Ramos (cell line): ENCODE results near the gene ARGFX.
"Not testable (repeated sequence)": the region's sequence is repeated elsewhere in the genome, so short reads cannot be mapped to it uniquely, and the experiment has no call there.

Experiments
- in situ Hi-C: fragments of 300-500 bp; cut with MboI; formaldehyde crosslinking; loops from one replicate; pipeline ENCODE4 v1.14.3; 2022; ENCODE audit warnings: low sequenced_read_pairs; ENCODE audit not compliant: unreplicated experiment

ARGFX gene

DNA sequence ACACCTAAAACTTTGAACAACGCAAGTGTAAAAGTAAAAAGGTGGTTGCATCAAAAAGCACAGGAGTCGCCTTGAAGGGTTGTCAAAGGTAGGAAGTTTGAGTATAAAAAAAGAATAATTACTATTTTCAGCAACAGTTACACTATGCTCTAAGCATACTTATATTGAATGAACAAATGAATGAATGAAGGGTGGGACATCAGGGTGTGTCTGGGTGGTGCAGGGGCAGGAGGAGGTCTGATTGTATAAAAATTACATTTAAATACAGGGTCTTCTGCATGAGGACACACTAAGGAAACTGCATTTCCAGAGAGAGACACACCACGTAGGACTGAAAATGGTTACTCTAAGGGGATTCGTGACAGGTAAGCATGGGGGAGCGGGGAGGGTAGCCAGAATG lies at the start of gene ARGFX:
Gene ARGFX, plus strand, starts transcription at position 301 of the 400 bp plus-strand sequence. CDS start 2,765 bp downstream, outside the sequence.
- in situ Hi-C loops: loop anchor here (25.0 kb wide), 2 partner anchors 545 to 1120 kb away; partner anchors contain the start of gene PARP14

DNA sequence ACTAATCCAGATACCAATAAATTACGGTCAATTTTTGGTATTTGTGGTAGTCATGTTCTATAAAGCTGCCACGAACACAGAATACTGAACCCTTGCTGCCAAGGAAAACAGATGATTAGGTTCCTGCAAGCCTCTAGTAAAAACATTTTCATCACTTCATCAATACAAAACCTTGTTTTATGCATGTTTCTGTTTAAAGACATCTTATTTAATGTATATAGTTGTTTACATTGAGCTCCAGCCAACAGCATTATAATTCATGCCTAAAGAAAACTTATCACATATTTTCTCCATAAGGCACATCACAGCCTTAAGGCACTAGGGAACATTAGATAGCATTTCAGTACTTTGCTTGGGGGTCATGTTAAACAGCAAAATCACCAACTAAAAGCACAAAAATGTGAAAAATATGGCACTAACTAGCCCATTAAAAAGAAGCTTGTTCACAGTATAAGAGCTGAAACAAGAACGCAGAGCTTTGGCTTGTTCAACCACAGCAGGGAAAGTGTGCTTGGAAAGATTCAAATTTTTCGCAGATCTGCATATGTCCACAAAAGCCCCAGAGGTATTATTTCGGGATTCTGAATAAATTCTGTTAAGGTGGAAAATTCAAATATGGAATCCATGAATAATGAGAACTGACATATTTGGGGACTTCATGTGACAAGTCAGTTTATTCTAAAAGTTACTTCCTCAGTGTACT lies 49.6 kb upstream of the ARGFX start:
- in situ Hi-C loops: no loop called here

DNA sequence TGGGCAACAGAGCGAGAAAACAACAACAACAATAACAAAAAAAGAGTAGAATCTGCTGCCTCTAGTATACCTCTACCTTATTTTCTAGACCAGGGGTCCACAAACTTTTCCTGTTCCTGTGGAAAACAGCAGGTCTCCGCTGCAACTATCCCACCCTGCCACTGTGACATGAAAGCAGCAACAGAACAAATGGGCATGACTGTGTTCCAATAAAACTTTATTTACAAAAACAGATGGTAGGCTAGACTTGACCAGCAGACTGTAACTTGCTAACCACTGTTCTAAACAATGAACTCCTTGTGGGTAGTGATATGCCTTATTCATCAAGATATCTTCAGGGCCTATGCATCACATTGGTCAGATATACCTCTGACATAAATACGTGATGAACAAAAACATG lies 47.2 kb upstream of the ARGFX start:
- in situ Hi-C loops: no loop called here

DNA sequence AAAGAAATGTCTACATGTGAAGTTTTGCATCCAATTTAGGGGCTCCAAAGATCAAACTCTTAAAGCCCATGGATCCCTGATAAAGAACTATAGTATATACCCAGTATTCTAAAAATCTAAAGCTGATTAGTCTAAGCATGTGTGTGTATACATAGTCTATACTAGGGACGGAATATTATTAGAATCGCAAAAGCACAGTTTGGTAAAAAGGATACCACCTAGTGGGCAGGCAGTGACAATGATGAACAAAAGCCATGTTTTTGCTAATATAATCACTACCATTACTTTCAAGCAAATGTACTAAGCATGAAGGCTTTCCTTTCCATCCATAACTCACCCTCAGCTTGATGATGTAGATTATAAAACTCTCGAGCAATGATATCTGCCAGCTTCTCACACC lies 38.4 kb upstream of the ARGFX start:
- in situ Hi-C loops: no loop called here

DNA sequence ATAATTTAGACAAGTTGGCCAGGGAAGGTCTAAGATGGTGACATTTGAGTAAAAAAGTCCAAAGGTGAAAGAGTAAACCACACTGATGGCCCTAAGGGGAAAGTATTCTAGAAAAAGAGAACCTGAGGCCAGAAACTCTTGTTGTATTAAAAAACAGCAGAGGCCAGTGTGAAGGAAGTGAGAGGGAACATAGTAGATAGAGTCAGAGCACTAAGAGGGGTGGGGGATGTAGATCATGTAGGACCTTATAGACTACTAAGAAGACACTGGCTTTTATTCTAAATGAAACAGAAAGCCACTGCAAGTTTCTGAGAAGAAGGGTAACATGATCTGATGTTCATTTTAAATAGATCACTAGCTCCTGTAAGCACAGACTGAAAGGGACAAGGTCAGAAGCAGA lies 36.5 kb upstream of the ARGFX start:
- in situ Hi-C loops: no loop called here

DNA sequence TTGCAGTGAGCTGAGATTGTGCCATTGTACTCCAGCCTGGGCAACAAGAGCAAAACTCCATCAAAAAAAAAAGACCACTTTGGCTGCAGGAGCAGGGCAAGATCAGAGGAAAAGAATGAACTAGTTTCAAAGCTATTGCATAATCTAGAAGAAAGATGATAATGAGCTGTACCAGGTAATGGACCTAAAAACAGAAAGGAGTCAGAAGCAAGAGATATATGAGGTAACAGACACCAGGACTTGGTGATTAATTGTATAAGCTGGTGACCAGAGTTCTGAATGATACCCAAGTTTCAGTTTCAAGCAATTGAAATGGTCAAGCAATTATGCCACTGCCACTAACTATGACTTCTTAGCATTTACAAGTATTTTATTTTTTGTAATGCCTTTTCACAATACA lies 24.8 kb upstream of the ARGFX start:
- in situ Hi-C loops: loop anchor here (10.0 kb wide), 1 partner anchor 452 kb away; no protein-coding TSS in a partner anchor

DNA sequence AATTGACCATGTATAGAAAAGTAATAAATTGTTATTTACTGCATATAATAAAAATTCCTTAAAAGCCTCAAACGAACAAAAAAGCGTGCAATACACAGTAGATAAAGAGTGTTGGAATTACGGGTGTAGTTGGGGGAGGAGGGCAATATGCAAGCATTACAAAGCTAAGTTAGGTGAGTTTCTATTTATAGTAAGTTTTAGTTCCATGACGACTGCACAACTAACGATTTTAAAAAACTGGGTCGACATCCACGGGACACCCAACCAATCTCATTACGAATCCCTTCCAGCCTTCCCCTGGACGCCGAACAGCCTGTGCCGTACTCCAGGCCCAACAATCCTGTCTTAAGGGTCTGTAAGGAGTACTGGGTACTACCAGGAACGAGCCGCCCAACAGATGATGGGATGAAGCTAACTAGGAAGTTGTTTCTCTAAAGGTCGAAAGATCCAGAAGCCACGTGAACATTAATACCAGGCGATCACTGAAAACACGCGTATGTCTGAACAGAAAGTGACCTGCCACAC lies 22.6 kb upstream of the ARGFX start:
- in situ Hi-C loops: loop anchor here (5.0 to 10.0 kb wide), 2 partner anchors 450 to 712 kb away; no protein-coding TSS in a partner anchor

DNA sequence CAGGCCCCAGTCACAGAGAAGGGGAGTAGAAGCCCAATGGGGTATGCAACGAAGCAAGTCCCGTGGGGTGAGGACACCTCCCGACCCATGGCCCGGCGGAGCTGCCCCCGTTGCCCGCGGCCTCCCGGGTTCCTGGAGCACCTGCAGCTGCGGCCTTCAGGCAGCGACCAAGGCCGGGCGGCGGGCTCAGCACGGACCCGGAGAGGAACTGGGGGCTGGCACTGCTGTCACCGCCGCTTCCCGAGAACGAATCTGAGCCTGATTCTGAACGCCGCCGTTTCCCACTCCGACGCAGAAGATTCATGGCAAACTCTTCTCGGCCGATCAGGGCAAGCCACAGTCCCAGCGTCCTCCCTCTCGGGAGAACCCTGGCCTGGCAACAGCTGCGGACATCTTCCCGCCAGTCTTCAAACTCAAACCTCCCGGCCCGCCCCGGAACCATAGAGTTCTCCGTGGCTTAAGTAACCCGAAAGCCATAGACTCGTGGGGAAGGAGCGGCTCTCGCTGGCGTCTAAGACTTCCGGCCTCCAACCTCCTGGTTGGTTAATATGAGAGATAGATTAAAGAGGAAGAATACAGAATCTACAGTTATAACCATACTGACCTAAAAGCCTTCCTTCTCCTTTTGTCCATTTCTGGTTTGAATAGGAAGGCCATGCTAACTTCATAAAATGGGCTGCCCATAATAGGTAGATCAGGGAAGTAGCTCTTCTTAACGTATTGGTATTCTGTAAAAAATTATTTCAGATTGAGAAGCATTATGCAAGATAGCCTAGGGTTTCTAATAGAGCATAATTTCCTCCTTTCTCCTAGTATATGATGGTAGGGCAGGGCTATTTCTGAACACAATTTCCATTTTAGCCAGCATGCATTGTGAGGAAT lies 21.9 kb upstream of the ARGFX start, which contains the start of gene POLQ:
Gene POLQ, minus strand, starts transcription at position 415 of the 882 bp plus-strand sequence. Its CDS starts 111 bp downstream, at position 304.
- in situ Hi-C loops: loop anchor here (5.0 to 10.0 kb wide), 2 partner anchors 449 to 711 kb away; no protein-coding TSS in a partner anchor

DNA sequence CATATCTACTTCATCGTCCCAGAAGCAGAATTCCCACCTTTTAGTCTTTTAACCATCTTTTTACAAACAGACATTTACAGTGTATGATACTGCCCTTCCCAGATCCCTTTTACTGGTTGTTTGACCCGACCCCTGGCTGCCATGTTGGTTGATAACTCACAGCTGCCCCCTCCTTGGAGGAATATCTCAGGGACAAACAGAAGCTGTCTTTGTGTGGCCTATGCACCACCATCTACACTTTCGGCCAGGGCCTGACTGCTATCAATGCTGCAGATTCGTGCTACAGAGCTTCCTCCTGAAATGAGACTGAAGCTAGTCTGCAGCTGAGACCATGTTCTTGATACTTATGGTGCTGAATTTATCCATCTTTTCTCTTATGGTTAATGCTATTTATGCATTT lies 15.4 kb upstream of the ARGFX start:
- in situ Hi-C loops: loop anchor here (25.0 kb wide), 2 partner anchors 560 to 1135 kb away; partner anchors contain the start of gene PARP14

DNA sequence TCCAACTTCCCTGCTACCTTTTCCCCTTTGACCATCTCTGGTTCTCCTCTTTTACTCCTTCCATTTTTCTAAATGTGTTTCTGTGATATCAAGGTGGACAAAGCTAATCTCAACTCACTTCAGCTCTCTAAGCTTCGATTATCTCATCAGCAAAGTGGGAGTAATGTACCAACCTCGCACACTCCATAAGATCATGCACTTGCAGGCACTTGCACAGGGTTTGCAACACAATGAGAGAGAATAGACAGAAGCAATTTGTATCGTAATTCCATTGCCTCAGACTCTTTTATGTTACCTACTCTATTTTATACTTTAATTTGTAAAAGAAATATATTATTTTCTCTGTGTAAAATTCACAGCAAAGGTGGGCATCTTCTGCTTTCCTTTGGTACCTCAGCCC lies 15.0 kb upstream of the ARGFX start:
- in situ Hi-C loops: loop anchor here (25.0 kb wide), 2 partner anchors 560 to 1135 kb away; partner anchors contain the start of gene PARP14

DNA sequence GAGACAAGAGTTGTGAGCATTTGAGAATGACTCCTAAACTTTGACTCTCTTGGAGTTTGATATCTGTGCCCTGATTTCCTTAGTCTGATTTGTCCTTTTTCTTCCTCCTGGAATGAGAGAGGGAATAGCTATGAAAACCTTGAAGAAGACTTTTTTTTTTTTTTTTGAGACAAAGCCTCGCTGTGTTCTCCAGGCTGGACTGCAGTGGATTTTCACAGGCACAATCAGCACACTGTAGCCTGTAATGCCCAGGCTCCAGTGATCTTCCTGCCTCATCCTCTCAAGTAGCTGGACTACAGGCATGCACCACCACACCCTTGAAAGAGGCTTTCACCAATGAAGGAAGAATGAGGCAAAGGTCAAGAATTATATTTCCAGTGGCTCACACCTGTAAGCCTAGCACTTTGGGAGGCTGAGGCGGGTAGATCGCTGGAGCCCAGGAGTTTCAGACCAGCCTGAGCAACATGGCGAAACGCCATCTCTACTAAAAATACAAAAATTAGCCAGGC lies 10.3 kb upstream of the ARGFX start:
- in situ Hi-C loops: loop anchor here (25.0 kb wide), 2 partner anchors 555 to 1130 kb away; partner anchors contain the start of gene PARP14

DNA sequence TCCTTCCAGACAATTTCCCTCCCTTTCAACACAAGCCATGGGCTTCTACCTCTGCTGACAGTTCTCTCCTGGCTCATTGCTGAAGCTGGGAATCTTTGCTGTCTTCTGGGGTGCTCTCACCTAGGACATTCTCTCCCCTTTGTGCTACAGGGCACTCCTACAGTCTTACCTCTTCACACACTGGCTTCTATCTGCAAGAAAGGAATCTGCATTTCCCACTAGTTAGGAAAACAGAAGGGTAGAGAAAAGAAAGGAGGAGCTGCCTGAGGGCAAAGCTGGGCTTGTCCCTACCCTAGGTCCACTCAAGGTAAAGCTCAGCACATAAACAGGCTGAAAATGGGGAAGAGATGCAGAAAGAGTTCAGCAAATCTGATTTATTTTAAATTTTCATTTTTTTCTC lies 5.6 kb upstream of the ARGFX start:
- in situ Hi-C loops: loop anchor here (25.0 kb wide), 2 partner anchors 550 to 1125 kb away; partner anchors contain the start of gene PARP14

DNA sequence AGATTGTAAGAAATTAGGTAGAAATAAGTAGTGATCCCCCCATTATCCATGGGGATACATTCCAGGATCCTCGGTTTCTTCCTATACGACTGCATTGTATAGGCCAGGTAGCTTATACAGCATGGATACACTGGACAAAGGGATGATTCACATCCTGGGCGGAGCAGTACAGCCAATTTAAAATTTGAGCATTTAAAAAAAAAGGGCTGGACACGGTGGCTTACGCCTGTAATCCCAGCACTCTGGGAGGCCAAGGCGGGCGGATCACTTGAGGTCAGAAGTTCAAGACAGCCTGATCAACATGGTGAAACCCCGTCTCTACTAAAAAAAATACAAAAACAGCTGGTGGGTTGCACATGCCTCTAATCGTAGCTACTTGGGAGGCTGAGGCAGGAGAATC lies 976 bp upstream of the ARGFX start:
- in situ Hi-C loops: loop anchor here (25.0 kb wide), 2 partner anchors 546 to 1121 kb away; partner anchors contain the start of gene PARP14

DNA sequence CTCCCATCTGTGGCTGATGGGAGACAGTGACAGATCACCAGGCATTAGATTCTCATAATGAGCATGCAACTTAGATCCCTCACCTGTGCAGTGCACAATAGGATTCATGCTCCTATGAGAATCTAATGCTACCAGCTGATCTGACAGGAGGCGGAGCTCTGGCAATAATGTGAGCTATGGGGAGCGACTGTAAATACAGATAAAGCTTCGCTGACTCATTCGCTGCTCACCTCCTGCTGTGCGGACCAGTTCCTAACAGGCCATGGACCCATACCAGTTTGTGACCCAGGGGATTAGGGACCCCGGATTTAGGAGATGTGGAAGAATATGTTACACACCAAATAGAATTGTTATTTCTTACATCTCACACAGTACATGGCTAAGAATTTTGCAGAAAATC lies 6.7 kb downstream of the ARGFX start:
- in situ Hi-C loops: loop anchor here (25.0 kb wide), 2 partner anchors 538 to 1113 kb away; partner anchors contain the start of gene PARP14

DNA sequence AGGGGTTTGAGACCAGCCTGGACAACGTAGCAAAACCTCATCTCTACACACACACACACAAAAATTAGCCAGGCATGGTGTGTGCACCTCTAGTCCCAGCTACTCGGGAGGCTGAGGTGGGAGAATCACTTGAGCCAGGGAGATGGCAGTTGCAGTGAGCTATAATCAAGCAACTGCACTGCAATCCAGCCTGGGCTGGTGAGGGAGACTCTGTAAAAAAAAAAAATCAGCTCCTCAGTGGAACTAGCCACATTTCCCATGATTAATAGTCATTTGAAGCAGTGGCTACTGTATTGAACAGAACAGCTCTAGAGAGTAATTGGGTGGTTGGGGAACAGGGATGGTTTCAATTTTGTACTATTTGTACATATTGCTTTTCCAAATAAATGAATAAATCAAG lies 13.9 kb downstream of the ARGFX start:
- in situ Hi-C loops: no loop called here

DNA sequence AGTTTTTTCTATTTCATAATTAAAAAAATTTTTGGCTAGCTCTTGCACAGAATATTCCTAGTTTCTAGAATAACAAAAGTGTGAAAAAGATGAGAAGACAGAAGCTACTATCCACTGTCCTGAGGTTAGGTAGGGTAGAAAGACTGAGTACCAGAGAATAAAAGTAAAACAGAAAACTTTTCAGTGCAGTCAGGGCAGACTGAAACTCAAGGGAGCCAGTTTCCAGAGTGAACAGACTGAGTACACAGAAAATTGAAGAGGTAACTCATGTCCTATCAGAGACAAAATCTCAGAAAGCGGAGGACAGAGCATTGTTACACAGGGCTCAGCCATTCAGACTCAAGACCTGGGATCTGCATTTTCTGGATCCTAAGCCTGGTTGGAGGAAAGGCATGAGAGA lies 16.7 kb downstream of the ARGFX start:
- in situ Hi-C loops: no loop called here

DNA sequence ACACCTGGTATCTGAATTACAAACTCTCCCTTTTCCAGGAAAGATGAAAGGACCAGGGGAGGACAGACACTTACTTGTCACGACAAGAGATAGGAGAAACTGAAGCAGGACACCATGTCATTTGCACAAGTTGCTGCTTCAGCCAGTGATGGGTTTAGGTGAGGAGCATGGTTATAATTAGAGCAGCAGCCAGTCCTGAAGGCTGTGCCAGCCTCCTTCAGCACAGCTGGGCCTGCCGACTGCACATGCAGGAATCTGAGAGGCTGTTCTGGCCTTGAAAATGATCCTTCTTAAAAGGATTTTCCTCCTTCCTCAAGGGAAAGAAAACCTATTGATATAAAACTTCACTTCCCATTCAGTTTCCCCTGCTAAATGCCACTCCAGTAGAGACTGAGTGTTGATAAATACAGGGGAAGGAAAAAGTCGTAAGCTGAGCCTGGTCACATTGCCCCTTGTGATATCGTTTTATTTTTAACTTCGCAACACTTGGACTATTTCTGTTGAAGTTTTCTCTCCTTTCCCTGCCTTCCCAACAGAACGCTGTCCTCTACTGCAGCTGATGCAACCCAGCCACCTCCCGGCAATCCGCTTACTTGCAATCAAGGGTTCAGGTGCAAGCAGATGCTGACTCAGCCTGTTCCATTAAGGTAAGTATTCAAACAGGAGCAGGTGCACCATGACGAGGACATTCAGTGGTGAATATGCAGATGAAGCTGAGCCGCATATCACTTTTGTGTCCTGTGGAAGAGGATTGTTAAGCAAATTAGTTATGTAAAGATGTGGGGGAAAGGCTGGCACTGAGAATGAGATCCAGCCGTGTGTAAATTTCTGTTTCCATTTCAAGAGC lies 25.3 kb downstream of the ARGFX start, which contains the start of gene FBXO40:
Gene FBXO40, plus strand, starts transcription at position 524 of the 847 bp plus-strand sequence. CDS start 27,197 bp downstream, outside the sequence.
- in situ Hi-C loops: no loop called here

DNA sequence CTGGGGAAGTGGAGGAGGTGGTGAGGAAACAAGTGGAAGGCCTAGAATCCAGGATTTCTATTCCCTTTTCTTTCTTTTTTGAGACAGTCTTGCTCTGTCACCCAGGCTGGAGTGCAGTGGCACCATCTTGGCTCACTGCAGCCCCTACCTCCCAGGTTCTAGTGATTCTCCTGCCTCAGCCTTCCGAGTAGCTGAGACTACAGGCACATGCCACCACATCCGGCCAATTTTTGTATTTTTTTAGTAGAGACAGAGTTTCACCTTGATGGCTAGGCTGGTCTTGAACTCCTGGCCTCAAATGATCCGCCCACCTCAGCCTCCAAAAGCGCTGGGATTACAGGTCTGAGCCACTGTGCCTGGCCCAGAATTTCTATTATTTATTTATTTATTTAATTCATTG lies 26.1 kb downstream of the ARGFX start:
- in situ Hi-C loops: not testable (repeated sequence)

DNA sequence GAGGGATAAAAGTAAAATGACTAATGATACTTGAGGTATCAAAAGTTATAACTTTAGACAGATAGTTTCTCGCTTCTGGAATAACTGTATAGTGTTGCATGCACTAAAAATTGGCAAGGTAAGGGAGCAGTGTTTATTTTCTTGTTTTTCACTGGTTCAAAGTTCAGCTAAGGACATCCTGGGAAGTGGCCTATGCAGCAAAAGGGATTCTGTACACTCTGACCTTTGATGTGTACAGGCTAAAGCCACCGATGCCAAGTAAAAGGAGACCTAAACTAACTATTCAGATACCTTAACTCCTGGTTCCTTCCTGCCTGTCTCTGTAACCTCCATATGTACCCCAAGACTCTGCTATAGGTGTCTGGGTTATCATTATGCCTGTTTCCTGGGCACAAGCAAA lies 27.1 kb downstream of the ARGFX start:
- in situ Hi-C loops: no loop called here
